A673 (cell line): ENCODE results near the gene HMGA1. TPM values are rescaled to one million over a fixed set of nuclear protein-coding genes. Genes with fewer than 3 reads are reported as not detected.

Experiments used
- BruUV-seq: library from RNA; stranded (reverse); fragments of 400-500 nt; replicated peaks from 2 replicates; lab custom pipeline; 2021; lab: Mats Ljungman, UMichigan
- CTCF ChIA-PET: fragments of 300-600 bp; sonication (Branson Sonifier 250); formaldehyde crosslinking; loops from one replicate; lab custom pipeline; 2022; ENCODE audit warnings: antibody characterized with exemption; lab: Charles Lee
- POLR2A ChIA-PET: fragments of 300-600 bp; sonication (Branson Sonifier 250); formaldehyde crosslinking; loops from one replicate; lab custom pipeline; 2022; ENCODE audit warnings: antibody characterized with exemption; ENCODE audit not compliant: low non-redundant PET; lab: Charles Lee
- DNase-seq: peaks from one replicate; pipeline ENCODE4 v3.0.0-alpha.2; 2015; ENCODE audit warnings: low spot score
- H3K27ac ChIP-seq: fragments of 200-600 bp; sonication (generic); 2 replicates; pipeline ENCODE4 v1.5.1; 2016; ENCODE audit warnings: mixed run types, low read depth, mild to moderate bottlenecking, mixed read lengths, antibody characterized with exemption, low read length; ENCODE audit not compliant: poor library complexity, severe bottlenecking
- H3K27me3 ChIP-seq: fragments of 200-600 bp; sonication (generic); replicated peaks from 2 replicates; pipeline ENCODE4 v1.6.1; 2017; ENCODE audit warnings: mixed run types, low read depth, mild to moderate bottlenecking, mixed read lengths, antibody characterized with exemption, low read length; ENCODE audit not compliant: insufficient read depth, poor library complexity
- H3K36me3 ChIP-seq: fragments of 200-600 bp; sonication (generic); 2 replicates; pipeline ENCODE4 v1.6.1; 2016; ENCODE audit warnings: mixed run types, mild to moderate bottlenecking, mixed read lengths, antibody characterized with exemption, low read length; ENCODE audit not compliant: insufficient read depth, poor library complexity, severe bottlenecking
- H3K4me1 ChIP-seq: fragments of 200-600 bp; sonication (generic); 2 replicates; pipeline ENCODE4 v1.6.1; 2017; ENCODE audit warnings: mixed run types, mild to moderate bottlenecking, mixed read lengths, antibody characterized with exemption, low read length; ENCODE audit not compliant: insufficient read depth, poor library complexity, severe bottlenecking
- H3K4me3 ChIP-seq: fragments of 200-600 bp; sonication (generic); 2 replicates; pipeline ENCODE4 v1.5.1; 2016; ENCODE audit warnings: low read depth, mixed run types, mild to moderate bottlenecking, mixed read lengths, low read length; ENCODE audit not compliant: poor library complexity, severe bottlenecking
- H3K9me3 ChIP-seq: fragments of 200-600 bp; sonication (generic); 2 replicates; pipeline ENCODE4 v1.6.1; 2016; ENCODE audit warnings: mixed run types, low read depth, mild to moderate bottlenecking, mixed read lengths, antibody characterized with exemption, low read length; ENCODE audit not compliant: poor library complexity, severe bottlenecking
- EZH2 ChIP-seq: fragments of 200-600 bp; sonication (generic); IDR thresholded peaks from 2 replicates; pipeline ENCODE4 v1.6.1; 2017; ENCODE audit warnings: borderline replicate concordance, low read depth, mild to moderate bottlenecking, mixed read lengths, antibody characterized with exemption, low read length; ENCODE audit not compliant: poor library complexity, severe bottlenecking
- intact Hi-C: fragments of 100-400 bp; cut with micrococcal nuclease; formaldehyde crosslinking; loops from one replicate; pipeline ENCODE4 v1.10.0; 2022; ENCODE audit not compliant: unreplicated experiment
- total RNA-seq: library from RNA; stranded (reverse); gene quantifications from 2 replicates; pipeline ENCODE4 v1.2.3, GENCODE V29; 2021
- TF ChIP-seq, protein P1 (sequence below): fragments of 300-800, 200-600 bp; sonication (generic); conservative IDR thresholded peaks from 2 replicates; pipeline ENCODE4 v1.5.1; 2017; ENCODE audit warnings: low read depth, mild to moderate bottlenecking, antibody characterized with exemption, low read length, moderate library complexity, mixed read lengths

The HMGA1 gene
- total RNA-seq, 1 experiment from 2014 or later, result 248 TPM

DNA sequence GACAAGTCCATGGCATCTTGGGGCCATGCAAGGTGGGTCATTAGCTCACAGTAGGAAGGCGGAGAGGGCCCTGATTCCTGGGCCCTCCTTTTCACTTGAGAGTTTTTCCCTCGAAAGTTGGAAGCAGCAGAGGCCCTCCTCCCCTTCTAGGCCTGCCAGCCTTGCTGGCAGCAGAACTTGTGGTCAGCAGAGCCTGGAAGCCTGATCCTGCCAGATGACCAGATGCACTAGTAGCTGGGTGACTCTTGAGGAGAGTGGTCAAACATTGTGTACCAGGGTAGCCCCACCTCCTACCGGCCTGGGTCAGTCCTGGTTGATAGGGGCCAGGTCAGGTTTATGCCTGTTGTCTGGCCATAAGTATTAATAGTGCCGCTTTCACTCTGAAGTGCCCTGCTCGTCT is 3.8 kb upstream of the HMGA1 start:
- POLR2A ChIA-PET, result no interaction called here
- H3K27ac ChIP-seq, result no peak overlapping the region
- no peak for DNase-seq

DNA sequence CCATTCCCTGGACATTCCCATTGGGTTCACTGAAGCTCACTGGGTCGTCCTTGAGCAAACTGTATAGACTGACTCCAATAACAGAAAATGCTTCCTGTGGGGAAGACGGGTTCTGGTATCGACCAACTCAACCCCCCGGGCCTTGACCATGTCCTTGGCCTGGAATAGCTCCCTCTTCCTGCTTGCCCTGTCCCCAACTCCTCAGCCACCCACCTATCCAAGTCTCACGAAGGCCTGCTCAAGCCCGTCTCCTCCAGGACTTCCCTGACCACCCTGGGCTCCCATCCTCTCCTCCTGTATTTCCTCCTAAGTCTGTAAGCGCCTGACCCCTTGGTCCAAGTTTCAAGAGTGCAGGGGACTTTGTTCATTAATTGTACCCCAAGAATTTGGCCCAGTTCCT is 2.8 kb upstream of the HMGA1 start:
- H3K4me1 ChIP-seq, result peaks cover 19% of the 10 kb centered on the region
- TF ChIP-seq, protein P1, sequence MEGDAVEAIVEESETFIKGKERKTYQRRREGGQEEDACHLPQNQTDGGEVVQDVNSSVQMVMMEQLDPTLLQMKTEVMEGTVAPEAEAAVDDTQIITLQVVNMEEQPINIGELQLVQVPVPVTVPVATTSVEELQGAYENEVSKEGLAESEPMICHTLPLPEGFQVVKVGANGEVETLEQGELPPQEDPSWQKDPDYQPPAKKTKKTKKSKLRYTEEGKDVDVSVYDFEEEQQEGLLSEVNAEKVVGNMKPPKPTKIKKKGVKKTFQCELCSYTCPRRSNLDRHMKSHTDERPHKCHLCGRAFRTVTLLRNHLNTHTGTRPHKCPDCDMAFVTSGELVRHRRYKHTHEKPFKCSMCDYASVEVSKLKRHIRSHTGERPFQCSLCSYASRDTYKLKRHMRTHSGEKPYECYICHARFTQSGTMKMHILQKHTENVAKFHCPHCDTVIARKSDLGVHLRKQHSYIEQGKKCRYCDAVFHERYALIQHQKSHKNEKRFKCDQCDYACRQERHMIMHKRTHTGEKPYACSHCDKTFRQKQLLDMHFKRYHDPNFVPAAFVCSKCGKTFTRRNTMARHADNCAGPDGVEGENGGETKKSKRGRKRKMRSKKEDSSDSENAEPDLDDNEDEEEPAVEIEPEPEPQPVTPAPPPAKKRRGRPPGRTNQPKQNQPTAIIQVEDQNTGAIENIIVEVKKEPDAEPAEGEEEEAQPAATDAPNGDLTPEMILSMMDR, result no peak
- no peak for TF ChIP-seq EZH2
- H3K36me3 ChIP-seq, result no peaks in the 10 kb centered on the region
- POLR2A ChIA-PET, result no interaction called here
- no peaks in the 10 kb centered on the region for H3K9me3 ChIP-seq
- intact Hi-C loops, result no loop called here
- no peak for DNase-seq
- no peak overlapping the region for H3K4me3 ChIP-seq
- no peaks in the 10 kb centered on the region for H3K27me3 ChIP-seq
- H3K27ac ChIP-seq, result no peak overlapping the region
- no TSS peak for BruUV-seq
- CTCF ChIA-PET, result no interaction called here

More for the DNA sequence above, 3.8 kb upstream of the HMGA1 start:
- H3K4me3 ChIP-seq, result no peak overlapping the region
- H3K9me3 ChIP-seq, result no peaks in the 10 kb centered on the region
- no peaks in the 10 kb centered on the region for H3K27me3 ChIP-seq
- peaks cover 9% of the 10 kb centered on the region for H3K4me1 ChIP-seq
- CTCF ChIA-PET, result no interaction called here
- BruUV-seq, result no TSS peak
- no peaks in the 10 kb centered on the region for H3K36me3 ChIP-seq
- intact Hi-C loops, result no loop called here
- TF ChIP-seq EZH2, result no peak
- TF ChIP-seq, protein P1, result no peak

DNA sequence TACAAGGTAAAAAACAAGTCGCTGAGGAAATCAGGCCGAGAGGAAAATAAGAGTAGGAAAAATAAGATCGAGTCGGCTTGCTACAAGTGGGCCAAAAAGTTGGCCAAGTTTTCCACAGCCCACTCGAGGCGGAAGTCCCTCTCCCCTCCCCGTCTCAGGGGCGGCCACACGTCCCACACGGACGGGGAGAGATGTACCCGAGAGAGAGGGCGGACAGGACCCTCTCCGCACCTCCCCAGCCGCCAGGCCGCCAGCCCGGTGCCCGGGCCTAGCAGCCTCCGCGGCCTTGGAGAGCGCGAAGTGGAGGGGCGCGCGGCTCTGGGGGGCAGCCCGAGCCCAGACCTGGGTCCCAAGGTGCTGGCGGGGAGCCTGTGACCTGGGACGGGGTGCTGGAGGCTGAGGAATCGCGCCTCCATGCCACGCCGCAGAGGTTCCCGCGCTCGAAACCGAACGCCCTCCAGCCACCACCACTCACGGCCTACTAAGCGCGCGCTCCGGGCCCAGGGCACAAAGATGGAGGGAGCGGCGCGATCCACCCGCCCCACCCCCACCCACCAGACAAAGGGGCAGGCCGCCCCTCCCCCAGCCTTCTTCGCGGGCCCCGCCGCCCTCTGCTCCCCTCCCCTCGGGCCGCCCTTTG is 1.9 kb upstream of the HMGA1 start:
- no peak for DNase-seq
- no TSS peak for BruUV-seq
- TF ChIP-seq, protein P1, result no peak
- TF ChIP-seq EZH2, result no peak
- H3K9me3 ChIP-seq, result no peaks in the 10 kb centered on the region
- H3K4me1 ChIP-seq, result peaks cover 20% of the 10 kb centered on the region
- H3K36me3 ChIP-seq, result no peaks in the 10 kb centered on the region
- POLR2A ChIA-PET, result no interaction called here
- CTCF ChIA-PET, result no interaction called here
- H3K27me3 ChIP-seq, result no peaks in the 10 kb centered on the region
- intact Hi-C loops, result no loop called here
- H3K27ac ChIP-seq, result no peak overlapping the region
- no peak overlapping the region for H3K4me3 ChIP-seq
